22Rv1 (cell line): ENCODE data around the gene PRR33.

Experiments
- H3K27ac ChIP-seq: fragments of 450-650 bp; 2 replicates; pipeline ENCODE4 v1.5.1; 2017
- ZFX ChIP-seq: fragments of 450-650 bp; IDR thresholded peaks from 2 replicates; pipeline ENCODE4 v1.6.1; 2017; ENCODE audit warnings: antibody characterized with exemption, borderline replicate concordance
- TF ChIP-seq, protein P1 (sequence below): fragments of 450-650 bp; IDR thresholded peaks from 2 replicates; pipeline ENCODE4 v1.5.1; 2017; ENCODE audit warnings: mild to moderate bottlenecking

PRR33 gene

DNA sequence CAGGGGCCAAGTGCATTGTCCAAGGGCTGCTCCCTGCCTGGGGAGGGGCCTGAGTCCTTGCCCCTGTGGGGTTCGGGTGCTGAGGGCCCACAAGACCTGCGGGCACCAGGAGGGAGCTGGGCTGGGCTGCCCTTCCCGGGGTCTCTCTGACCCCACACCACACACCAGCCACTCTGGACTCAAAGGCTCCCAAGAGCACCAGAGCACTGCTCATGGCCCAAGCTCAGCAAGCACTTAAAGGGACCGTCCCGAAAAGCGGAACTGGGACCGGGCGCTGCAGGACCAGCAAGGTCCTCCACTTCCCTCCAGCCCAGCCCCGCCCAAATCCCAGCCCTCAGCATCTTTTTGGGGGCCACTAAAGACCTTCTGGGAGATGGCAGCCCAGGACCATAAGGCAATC lies 33.5 kb downstream of the PRR33 start:
- no peak overlapping the region for H3K27ac ChIP-seq
- TF ChIP-seq, protein P1, sequence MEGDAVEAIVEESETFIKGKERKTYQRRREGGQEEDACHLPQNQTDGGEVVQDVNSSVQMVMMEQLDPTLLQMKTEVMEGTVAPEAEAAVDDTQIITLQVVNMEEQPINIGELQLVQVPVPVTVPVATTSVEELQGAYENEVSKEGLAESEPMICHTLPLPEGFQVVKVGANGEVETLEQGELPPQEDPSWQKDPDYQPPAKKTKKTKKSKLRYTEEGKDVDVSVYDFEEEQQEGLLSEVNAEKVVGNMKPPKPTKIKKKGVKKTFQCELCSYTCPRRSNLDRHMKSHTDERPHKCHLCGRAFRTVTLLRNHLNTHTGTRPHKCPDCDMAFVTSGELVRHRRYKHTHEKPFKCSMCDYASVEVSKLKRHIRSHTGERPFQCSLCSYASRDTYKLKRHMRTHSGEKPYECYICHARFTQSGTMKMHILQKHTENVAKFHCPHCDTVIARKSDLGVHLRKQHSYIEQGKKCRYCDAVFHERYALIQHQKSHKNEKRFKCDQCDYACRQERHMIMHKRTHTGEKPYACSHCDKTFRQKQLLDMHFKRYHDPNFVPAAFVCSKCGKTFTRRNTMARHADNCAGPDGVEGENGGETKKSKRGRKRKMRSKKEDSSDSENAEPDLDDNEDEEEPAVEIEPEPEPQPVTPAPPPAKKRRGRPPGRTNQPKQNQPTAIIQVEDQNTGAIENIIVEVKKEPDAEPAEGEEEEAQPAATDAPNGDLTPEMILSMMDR: no peak
- TF ChIP-seq ZFX: no peak

DNA sequence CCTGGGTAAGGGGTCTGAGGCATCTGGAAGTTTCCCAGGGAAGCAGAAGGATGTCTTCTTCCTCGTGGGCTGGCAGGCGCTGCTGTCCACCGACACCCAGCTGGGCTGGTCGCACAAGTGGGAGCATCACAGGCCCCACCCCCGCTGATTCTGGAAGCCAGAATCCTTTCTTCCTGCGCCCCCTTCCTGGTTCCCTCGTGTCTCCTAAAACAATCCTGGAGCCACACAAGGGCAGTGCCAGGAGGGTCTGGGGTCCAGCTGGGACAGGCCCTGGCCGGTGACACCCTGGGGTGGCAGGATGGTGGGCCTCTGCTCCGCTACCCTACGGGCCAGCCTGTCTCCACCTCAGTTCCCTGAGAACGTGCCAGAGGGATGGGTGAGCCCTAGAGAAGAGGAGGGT lies 34.6 kb downstream of the PRR33 start:
- TF ChIP-seq ZFX: no peak
- TF ChIP-seq, protein P1: no peak
- no peak overlapping the region for H3K27ac ChIP-seq

DNA sequence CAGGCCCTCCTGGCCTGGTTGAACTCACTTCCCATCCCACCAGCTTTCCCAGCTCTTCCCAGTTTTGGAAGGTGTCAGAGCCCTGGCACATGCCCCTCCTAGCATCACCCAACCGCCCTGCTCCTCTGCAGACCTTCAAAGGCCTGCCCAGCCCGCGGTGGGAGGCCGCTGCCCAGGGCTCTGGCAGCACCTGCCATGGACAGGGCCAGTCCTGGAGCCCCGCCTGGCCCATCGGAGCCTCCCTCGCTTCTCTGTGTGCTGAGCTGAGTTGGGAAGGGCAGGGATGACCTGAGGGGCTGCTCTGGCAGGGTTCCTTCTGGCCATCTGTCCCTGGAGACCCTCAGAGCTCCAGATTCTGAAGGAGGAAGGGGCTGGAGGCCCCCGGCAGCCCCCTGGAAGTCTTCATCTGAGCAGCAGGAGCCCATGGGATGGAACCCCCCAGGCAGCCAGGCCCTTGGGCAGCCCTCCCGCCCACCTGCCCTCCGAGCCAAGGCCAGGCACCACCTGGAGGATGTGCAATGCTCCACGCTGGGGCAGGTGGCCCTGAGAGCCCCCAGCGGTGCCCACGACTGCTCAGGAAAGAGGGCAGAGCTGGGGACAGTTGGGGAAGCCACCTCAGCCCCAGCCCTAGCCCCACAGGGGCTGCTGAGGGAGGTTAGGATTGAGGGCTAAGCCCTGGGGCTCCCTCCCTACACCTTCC lies 35.2 kb downstream of the PRR33 start:
- TF ChIP-seq ZFX: no peak
- TF ChIP-seq, protein P1: no peak
- no peak overlapping the region for H3K27ac ChIP-seq

DNA sequence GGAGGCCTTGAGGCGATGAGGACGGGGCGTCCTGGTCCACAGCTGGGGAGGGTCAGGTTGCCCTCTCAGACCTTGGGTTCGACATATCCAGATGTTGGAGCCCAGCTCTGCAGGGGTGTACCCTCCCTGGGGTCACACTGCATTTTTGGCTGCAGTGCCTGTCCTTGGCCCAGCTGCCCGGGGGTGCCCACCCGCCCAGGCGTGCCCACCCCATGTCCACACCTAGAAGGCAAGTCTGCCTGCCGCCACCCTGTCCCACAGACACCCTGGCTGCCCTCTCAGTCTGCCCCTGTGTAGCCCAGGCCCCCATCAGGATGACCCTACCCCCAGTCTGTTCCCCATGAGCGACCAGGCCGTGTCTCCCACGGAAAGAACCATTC lies 35.8 kb downstream of the PRR33 start:
- TF ChIP-seq ZFX: no peak
- TF ChIP-seq, protein P1: no peak
- no peak overlapping the region for H3K27ac ChIP-seq

DNA sequence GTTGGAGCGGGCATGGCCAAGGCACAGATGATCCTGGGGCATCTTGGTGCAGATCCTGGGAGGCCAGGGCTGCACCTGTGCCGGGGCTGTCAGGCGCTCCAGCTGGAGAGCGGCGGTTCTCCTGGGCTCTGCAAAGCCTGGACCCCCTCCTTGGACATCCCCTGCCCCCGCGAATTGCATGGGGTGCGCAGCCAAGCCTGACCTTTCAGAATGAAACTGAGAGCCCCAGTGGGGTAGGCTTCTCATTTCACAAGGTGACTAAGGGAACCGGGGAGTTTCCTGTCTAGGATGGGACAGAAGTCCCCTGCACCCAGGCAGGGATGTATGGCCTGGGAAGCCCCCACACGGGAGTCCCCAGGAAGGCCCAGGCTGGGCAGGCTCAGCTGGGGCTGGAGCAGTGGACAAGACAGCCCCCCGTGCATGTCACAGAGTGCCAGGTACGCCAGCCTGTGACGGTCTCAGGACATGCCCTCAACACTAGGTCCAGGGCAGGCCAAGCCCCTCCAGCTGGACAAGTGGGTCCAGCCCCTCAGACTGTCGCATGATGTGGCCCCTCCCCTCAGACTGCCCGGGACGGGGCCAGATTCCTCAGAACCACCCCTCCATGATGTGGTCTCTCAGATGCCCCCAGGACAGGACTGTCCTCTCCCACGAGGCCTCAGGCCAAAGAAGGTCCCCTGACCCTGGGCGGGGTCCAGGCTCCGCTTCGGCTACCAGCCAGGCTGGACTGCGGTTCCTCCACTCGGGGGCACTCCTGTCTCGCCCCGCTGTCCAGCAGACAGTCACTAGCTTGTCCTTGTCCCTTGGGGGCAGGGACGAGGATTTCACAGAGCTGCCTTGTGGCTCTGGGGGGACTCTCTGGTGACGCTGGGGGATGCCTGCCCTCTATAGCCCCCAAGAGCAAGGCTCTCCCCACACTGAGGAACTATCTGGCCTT lies 36.5 kb downstream of the PRR33 start:
- TF ChIP-seq ZFX: no peak
- TF ChIP-seq, protein P1: no peak
- no peak overlapping the region for H3K27ac ChIP-seq

DNA sequence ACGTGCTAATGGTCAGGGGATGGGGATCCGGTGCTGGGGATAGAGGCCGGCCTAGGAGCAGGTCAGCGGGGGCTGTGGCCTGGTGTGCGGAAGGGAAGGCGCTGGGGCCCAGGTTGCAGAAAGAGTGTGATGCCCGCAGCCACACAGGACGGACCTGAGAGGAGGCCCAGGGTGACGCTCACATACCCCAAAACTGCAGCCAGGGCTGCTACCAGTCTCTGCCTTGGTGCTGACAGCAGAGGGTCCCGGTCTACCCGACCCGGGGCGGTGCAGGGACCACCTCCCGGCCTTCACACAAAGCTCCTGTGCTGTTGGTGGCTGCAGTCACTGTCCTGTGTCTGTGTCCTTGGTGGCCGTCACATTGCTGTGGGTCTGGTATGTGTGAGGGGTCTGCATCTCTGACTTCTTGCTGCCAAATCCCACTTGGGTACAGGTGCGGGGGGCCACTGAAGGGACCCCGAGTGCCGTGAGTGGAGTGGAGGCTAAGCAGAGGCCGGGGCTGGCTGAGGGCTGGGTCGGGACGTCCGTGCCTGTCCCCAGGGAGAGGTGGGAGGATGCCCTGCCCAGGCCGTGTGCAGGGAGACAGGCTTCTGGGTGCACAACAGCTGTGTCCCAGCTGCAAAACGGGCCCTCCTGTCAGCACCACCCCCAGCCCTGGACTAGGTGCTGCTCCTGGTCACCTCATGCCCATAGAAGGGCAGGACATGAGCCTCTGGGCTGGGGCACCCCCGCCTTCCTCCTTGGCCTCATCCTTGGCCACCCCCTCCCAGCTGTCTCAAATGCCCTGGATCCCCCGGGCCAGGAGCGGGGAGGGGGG lies 37.4 kb downstream of the PRR33 start:
- TF ChIP-seq ZFX: no peak
- TF ChIP-seq, protein P1: no peak
- no peak overlapping the region for H3K27ac ChIP-seq
